Osteocyte (in vitro differentiated cells): ENCODE measurements around the gene LCLAT1. TPM values are rescaled to one million over a fixed set of nuclear protein-coding genes. Genes with fewer than 3 reads are reported as not detected.

Source experiments
- DNase-seq: peaks from one replicate; pipeline ENCODE4 v3.0.0; 2021; ENCODE audit warnings: mixed read lengths; ENCODE audit not compliant: unreplicated experiment; ENCODE audit errors: extremely low spot score
- H3K27ac Mint-ChIP-seq: one replicate; pipeline ENCODE4 v1.8.0; 2021; ENCODE audit warnings: mild to moderate bottlenecking, mixed read lengths; ENCODE audit not compliant: unreplicated experiment
- H3K27me3 Mint-ChIP-seq: one replicate; pipeline ENCODE4 v1.8.0; 2021; ENCODE audit warnings: mixed read lengths; ENCODE audit not compliant: unreplicated experiment
- H3K36me3 Mint-ChIP-seq: one replicate; pipeline ENCODE4 v1.8.0; 2021; ENCODE audit warnings: mixed read lengths; ENCODE audit not compliant: unreplicated experiment
- H3K4me1 Mint-ChIP-seq: one replicate; pipeline ENCODE4 v1.8.0; 2021; ENCODE audit warnings: mixed read lengths; ENCODE audit not compliant: unreplicated experiment
- H3K4me3 Mint-ChIP-seq: one replicate; pipeline ENCODE4 v1.8.0; 2021; ENCODE audit warnings: mild to moderate bottlenecking, moderate library complexity, mixed read lengths; ENCODE audit not compliant: unreplicated experiment
- H3K9me3 Mint-ChIP-seq: one replicate; pipeline ENCODE4 v1.8.0; 2021; ENCODE audit warnings: mixed read lengths; ENCODE audit not compliant: unreplicated experiment
- total RNA-seq: library from RNA; stranded (reverse); gene quantifications from 2 replicates; pipeline ENCODE4 v1.2.1, GENCODE V29; 2021
- TF ChIP-seq, protein P1 (sequence below): fragments of 200-600 bp; sonication (generic); IDR thresholded peaks from 2 replicates; pipeline ENCODE4 v1.5.0; 2021; ENCODE audit warnings: antibody characterized with exemption, mild to moderate bottlenecking, moderate library complexity

Gene LCLAT1
- total RNA-seq, 1 donor from 2014 or later, result 13.6 TPM

DNA sequence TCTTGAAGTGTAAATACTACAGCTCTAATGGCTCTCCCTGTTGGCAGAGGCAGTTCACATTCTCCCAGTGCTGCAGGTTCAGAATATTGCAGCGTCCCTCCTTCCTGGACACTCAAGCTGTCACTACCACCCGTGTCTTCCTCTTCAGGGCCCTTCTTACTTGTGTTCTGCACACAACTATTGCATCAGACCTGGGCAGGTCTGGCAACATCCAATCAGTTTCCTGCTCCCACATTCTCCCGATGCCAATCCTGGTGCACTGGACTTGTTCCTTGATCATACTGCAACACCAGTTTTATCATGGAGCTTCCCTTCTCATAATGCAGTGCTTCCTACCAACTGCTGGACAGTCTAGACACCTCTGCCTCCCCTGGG is 198.7 kb downstream of the LCLAT1 start:
- Mint-ChIP-seq H3K4me3 (no peak overlapping the region), H3K9me3 (no peaks in the 10 kb centered on the region), H3K4me1 (no peaks in the 10 kb centered on the region), H3K27ac (peak overlapping the region; percentile 8), H3K36me3 (peaks cover 8% of the 10 kb centered on the region), H3K27me3 (no peaks in the 10 kb centered on the region)
- TF ChIP-seq, protein P1, sequence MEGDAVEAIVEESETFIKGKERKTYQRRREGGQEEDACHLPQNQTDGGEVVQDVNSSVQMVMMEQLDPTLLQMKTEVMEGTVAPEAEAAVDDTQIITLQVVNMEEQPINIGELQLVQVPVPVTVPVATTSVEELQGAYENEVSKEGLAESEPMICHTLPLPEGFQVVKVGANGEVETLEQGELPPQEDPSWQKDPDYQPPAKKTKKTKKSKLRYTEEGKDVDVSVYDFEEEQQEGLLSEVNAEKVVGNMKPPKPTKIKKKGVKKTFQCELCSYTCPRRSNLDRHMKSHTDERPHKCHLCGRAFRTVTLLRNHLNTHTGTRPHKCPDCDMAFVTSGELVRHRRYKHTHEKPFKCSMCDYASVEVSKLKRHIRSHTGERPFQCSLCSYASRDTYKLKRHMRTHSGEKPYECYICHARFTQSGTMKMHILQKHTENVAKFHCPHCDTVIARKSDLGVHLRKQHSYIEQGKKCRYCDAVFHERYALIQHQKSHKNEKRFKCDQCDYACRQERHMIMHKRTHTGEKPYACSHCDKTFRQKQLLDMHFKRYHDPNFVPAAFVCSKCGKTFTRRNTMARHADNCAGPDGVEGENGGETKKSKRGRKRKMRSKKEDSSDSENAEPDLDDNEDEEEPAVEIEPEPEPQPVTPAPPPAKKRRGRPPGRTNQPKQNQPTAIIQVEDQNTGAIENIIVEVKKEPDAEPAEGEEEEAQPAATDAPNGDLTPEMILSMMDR, result no peak
- DNase-seq, result no peak

DNA sequence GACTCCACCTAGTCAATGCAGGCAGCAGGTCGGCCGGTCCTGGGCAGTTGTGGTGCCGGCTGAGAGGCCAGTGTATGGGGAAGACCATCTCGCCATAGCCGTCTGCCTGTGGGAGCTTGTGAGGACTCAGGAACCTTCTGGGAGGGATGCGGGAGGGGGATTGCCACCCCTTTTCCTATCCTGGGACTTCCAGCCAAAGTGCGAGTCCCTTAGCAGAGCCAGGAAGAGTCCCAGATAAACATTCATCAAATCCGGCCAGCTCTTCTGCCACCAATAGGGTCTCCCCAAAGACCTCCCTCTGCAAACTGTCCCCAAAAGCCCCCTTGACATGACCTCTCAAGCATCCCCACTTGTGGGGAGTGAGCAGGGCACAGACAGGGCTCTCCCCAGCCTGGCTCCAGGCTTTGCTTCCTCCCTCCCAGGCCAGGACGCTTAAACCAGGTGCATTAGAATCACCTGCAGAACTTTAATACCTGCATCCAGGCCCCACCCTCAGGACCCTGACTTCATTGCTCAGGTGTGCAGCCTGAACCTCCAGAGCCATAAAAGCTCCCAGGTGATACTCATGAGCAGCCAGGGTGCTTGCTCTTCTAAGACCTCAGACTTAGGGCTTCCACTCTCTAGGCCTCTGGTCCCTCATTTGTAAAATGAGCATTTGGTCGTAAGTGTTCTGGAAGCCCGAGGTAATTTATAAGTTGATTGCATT is 200.9 kb downstream of the LCLAT1 start:
- H3K36me3 Mint-ChIP-seq, result peaks cover 6% of the 10 kb centered on the region
- H3K27me3 Mint-ChIP-seq, result no peaks in the 10 kb centered on the region
- H3K4me3 Mint-ChIP-seq, result no peak overlapping the region
- no peak for DNase-seq
- peaks cover 6% of the 10 kb centered on the region for H3K4me1 Mint-ChIP-seq
- H3K9me3 Mint-ChIP-seq, result no peaks in the 10 kb centered on the region
- TF ChIP-seq, protein P1, result no peak
- H3K27ac Mint-ChIP-seq, result no peak overlapping the region

DNA sequence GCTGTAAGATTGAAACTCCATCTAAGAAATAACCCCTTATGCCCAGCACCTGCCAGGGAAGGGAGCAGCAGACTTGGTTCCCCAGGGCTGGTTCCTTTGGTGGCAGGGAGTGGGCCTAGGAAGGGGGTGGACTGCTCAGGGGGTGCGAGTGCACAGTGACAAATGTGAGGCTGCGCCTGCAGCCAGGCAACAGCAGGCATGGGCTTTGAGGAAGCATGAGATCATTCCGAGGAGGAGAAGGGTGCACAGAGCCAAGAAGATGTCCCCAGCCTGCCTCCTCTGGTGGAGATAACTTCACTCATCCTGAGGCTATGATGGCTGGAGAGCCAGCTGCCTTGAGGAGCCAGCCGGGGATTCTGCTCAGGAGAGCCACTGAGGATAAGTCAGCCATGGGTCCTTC is 202.2 kb downstream of the LCLAT1 start:
- peaks cover 5% of the 10 kb centered on the region for H3K36me3 Mint-ChIP-seq
- no peak overlapping the region for H3K27ac Mint-ChIP-seq
- peaks cover 6% of the 10 kb centered on the region for H3K4me1 Mint-ChIP-seq
- no peaks in the 10 kb centered on the region for H3K9me3 Mint-ChIP-seq
- DNase-seq, result no peak
- no peak overlapping the region for H3K4me3 Mint-ChIP-seq
- TF ChIP-seq, protein P1, result no peak
- no peaks in the 10 kb centered on the region for H3K27me3 Mint-ChIP-seq

DNA sequence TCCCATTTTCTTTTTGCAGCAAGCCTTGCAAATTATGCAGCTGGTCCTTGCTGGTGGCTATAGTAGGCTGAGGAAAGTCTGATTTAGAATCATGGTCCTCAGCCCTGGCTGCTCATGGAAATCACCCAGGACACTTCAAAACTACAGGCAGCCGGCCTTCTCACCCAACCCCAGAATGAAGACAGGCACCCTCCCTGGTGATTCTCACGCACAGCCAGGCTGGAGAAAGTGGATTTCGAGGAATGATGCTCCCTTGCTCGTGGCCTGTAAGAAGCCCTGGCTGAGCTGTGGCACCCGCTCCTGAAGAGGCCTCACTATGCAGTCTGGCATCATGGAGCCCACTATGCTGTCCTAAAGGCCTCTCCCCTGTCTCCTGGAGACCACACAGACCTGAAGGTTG is 202.8 kb downstream of the LCLAT1 start:
- DNase-seq, result no peak
- Mint-ChIP-seq H3K4me1 (peaks cover 6% of the 10 kb centered on the region), H3K9me3 (no peaks in the 10 kb centered on the region), H3K27ac (no peak overlapping the region), H3K4me3 (no peak overlapping the region), H3K36me3 (no peaks in the 10 kb centered on the region), H3K27me3 (no peaks in the 10 kb centered on the region)
- TF ChIP-seq, protein P1, result no peak

DNA sequence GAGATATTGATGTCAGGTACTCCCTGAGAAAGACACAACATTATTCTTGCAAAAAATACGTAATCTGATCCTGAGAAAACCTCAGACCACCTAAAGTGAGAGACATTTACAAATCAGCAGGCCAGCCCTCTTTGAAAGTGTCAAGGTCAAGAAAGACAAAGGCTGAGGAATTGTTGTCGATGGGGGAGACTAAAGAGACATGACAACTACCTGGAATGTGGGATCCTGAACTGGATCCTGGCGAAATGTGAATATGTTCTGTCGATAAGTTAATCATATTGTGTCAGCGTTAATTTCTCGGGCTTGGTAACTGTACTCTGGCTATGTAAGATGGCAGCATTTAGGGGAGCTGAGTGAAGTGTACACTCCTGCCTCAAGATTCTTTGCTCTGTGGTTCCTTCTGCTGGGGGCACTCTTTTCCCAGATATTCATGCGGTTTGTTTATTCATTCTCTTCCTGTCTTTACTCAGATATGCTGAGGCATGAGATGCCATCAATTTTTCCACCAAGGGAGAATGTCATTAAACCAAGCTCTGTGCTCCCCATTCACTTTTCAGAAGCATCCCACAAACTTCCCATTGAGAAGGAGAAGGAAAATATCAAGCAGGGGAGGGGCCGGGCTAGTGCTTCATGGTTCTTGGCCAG is 205.3 kb downstream of the LCLAT1 start:
- Mint-ChIP-seq H3K36me3 (no peaks in the 10 kb centered on the region), H3K27me3 (no peaks in the 10 kb centered on the region), H3K4me1 (peaks cover 13% of the 10 kb centered on the region), H3K27ac (no peak overlapping the region), H3K4me3 (no peak overlapping the region), H3K9me3 (no peaks in the 10 kb centered on the region)
- TF ChIP-seq, protein P1, result no peak
- DNase-seq, result no peak
